Measurements from ENCODE around the gene POMGNT1.
"Not testable (repeated sequence)": the region's sequence is repeated elsewhere in the genome, so short reads cannot be mapped to it uniquely, and the experiment has no call there.

The POMGNT1 gene

GRCh38 chr1:46236882-46237281 is 38.6 kb upstream of the POMGNT1 start:
- H3K4me1 ChIP-seq (ENCODE audit: low read length): no peaks in the 10 kb centered on the region
- no peak overlapping the region for H3K4me3 ChIP-seq (ENCODE audit: low read length)
- H4K20me1 ChIP-seq (ENCODE audit: insufficient read depth, low read length): no peaks in the 10 kb centered on the region
- H2AFZ ChIP-seq (ENCODE audit: low read depth, low read length): no peak overlapping the region
- no peak overlapping the region for H3K27ac ChIP-seq (ENCODE audit: low read length)
- no peaks in the 10 kb centered on the region for H3K36me3 ChIP-seq (replicated peaks; ENCODE audit: low read depth, low read length)
- H3K79me2 ChIP-seq (ENCODE audit: low read length): no peaks in the 10 kb centered on the region
- TF ChIP-seq EZH2phosphoT487 (IDR thresholded peaks at IDR 0.05; ENCODE audit: low read depth): no peak
- TF ChIP-seq CTCF (IDR thresholded peaks at IDR 0.05; ENCODE audit: low read depth, low read length): no peak
- H3K27me3 ChIP-seq (ENCODE audit: low read depth, low read length): no peaks in the 10 kb centered on the region
- H3K9ac ChIP-seq (ENCODE audit: low read length): no peak overlapping the region
- H3K4me2 ChIP-seq (ENCODE audit: low read length): no peak overlapping the region
- peaks cover 6% of the 10 kb centered on the region; the same call in 1 of the 2 replicates for H3K9me3 ChIP-seq (ENCODE audit: insufficient read depth, low read length)

DNA sequence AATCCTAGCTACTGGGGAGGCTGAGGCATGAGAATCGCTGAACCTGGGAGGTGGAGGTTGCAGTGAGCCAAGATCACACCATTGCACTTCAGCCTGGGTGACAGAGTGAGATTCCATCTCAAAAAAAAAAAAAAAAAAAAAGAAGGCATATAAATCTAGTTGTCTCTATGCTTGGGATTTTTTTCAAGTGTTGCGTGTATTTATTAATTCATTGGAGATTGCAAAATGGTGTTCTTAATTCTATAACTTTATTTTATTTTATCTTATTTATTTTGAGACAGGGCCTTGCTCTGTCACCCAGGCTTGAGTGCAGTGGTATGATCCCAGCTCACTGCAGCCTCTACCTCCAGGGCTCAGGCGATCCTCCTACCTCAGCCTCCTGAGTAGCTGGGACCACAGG is 33.0 kb upstream of the POMGNT1 start:
- not testable (repeated sequence) for H3K36me3 ChIP-seq (replicated peaks; ENCODE audit: low read depth, low read length); H3K9ac ChIP-seq (ENCODE audit: low read length); H3K4me2 ChIP-seq (ENCODE audit: low read length); H3K27me3 ChIP-seq (ENCODE audit: low read depth, low read length); H4K20me1 ChIP-seq (ENCODE audit: insufficient read depth, low read length); H3K27ac ChIP-seq (ENCODE audit: low read length); H3K4me3 ChIP-seq (ENCODE audit: low read length); H3K79me2 ChIP-seq (ENCODE audit: low read length); H3K4me1 ChIP-seq (ENCODE audit: low read length); H2AFZ ChIP-seq (ENCODE audit: low read depth, low read length); H3K9me3 ChIP-seq (ENCODE audit: insufficient read depth, low read length)

- Histone ChIP-seq H3K4me1 (ENCODE audit: low read length) (peaks cover 4% of the 10 kb centered on the region), H3K4me3 (ENCODE audit: low read length) (no peak overlapping the region), H3K27ac (ENCODE audit: low read length) (no peak overlapping the region), H3K36me3 (replicated peaks; ENCODE audit: low read depth, low read length) (no peaks in the 10 kb centered on the region), H3K9me3 (ENCODE audit: insufficient read depth, low read length) (no peaks in the 10 kb centered on the region), H3K9ac (ENCODE audit: low read length) (no peak overlapping the region), H3K79me2 (ENCODE audit: low read length) (no peaks in the 10 kb centered on the region), H4K20me1 (ENCODE audit: insufficient read depth, low read length) (no peaks in the 10 kb centered on the region), H3K4me2 (ENCODE audit: low read length) (no peak overlapping the region), H3K27me3 (ENCODE audit: low read depth, low read length) (no peaks in the 10 kb centered on the region), H2AFZ (ENCODE audit: low read depth, low read length) (no peak overlapping the region)
- TF ChIP-seq CTCF (IDR thresholded peaks at IDR 0.05; ENCODE audit: low read depth, low read length) (no peak), EZH2phosphoT487 (IDR thresholded peaks at IDR 0.05; ENCODE audit: low read depth) (no peak)
Measured at GRCh38 chr1:46224966-46225365, 26.7 kb upstream of the POMGNT1 start.

DNA sequence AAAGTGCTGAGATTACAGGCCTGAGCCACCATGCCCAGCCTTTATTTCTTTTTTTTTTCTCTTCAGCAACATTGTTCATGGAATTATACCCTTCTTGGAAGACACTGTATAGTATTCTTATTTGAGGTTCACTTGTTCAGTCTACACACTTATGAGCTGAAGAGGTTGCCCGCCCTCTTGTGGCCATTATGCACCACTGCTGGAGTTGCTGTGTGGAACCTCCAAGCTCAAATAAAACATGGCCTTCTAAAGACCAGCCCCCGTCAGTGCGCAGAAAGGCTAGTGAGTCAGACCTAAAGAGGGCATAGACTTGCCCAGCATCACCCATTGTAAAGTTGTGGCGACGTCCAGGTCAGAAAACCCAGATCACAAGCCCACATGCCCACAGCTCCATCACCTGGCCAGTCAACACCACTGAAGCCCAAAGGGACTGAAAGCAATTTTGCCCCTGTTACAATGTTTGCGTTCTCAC is 25.3 kb upstream of the POMGNT1 start:
- Histone ChIP-seq H3K4me3 (ENCODE audit: low read length) (no peak overlapping the region), H3K4me1 (ENCODE audit: low read length) (peaks cover 4% of the 10 kb centered on the region), H4K20me1 (ENCODE audit: insufficient read depth, low read length) (no peaks in the 10 kb centered on the region), H3K4me2 (ENCODE audit: low read length) (peak overlapping the region; percentile 65), H2AFZ (ENCODE audit: low read depth, low read length) (peak overlapping the region; percentile 93), H3K9ac (ENCODE audit: low read length) (no peak overlapping the region), H3K27me3 (ENCODE audit: low read depth, low read length) (no peaks in the 10 kb centered on the region), H3K27ac (ENCODE audit: low read length) (no peak overlapping the region), H3K79me2 (ENCODE audit: low read length) (no peaks in the 10 kb centered on the region), H3K36me3 (replicated peaks; ENCODE audit: low read depth, low read length) (no peaks in the 10 kb centered on the region), H3K9me3 (ENCODE audit: insufficient read depth, low read length) (no peaks in the 10 kb centered on the region)
- TF ChIP-seq CTCF (IDR thresholded peaks at IDR 0.05; ENCODE audit: low read depth, low read length): peak; percentile 93
- TF ChIP-seq EZH2phosphoT487 (IDR thresholded peaks at IDR 0.05; ENCODE audit: low read depth): no peak

GRCh38 chr1:46223055-46223454 is 24.8 kb upstream of the POMGNT1 start:
- not testable (repeated sequence) for H3K27ac ChIP-seq (ENCODE audit: low read length); H3K9me3 ChIP-seq (ENCODE audit: insufficient read depth, low read length)

More at GRCh38 chr1:46223055-46223454, 24.8 kb upstream of the POMGNT1 start:
- H3K27me3 ChIP-seq (ENCODE audit: low read depth, low read length); H4K20me1 ChIP-seq (ENCODE audit: insufficient read depth, low read length); H3K4me1 ChIP-seq (ENCODE audit: low read length); H3K79me2 ChIP-seq (ENCODE audit: low read length); H3K9ac ChIP-seq (ENCODE audit: low read length); H3K4me3 ChIP-seq (ENCODE audit: low read length); H3K36me3 ChIP-seq (replicated peaks; ENCODE audit: low read depth, low read length): not testable (repeated sequence)
- Histone ChIP-seq H2AFZ (ENCODE audit: low read depth, low read length) (peak overlapping the region; percentile 87; the same call in 1 of the 2 replicates), H3K4me2 (ENCODE audit: low read length) (peak overlapping the region; percentile 65)
